Measurements from ENCODE around the gene OR2M7.
"Not testable (repeated sequence)": the region's sequence is repeated elsewhere in the genome, so short reads cannot be mapped to it uniquely, and the experiment has no call there.

Gene OR2M7

GRCh38 chr1:248324468-248324867 lies at the start of gene OR2M7:
TSS of gene OR2M7 (minus strand) at chr1:248324568. CDS start at chr1:248324568, 0 bp downstream.
- DNase-seq (ENCODE audit: low read depth), result no peak

GRCh38 chr1:248373761-248374160 lies 49.4 kb upstream of the OR2M7 start:
- no peak for DNase-seq (ENCODE audit: low read depth)

- no peak for DNase-seq (ENCODE audit: low read depth)
Measured at GRCh38 chr1:248372394-248372793, 48.0 kb upstream of the OR2M7 start.

GRCh38 chr1:248366609-248367008 lies 42.2 kb upstream of the OR2M7 start:
- DNase-seq (ENCODE audit: low read depth), result no peak

GRCh38 chr1:248361121-248361715 lies 36.9 kb upstream of the OR2M7 start, which contains the start of gene OR2T4:
TSS of gene OR2T4 (plus strand) at chr1:248361665. CDS start at chr1:248361665, 0 bp downstream.
- no peak for DNase-seq (ENCODE audit: low read depth)

- DNase-seq (ENCODE audit: low read depth), result no peak
Measured at GRCh38 chr1:248359415-248359814, 35.0 kb upstream of the OR2M7 start.

GRCh38 chr1:248348475-248348874 lies 24.1 kb upstream of the OR2M7 start, which contains the start of gene OR14C36:
TSS of gene OR14C36 (plus strand) at chr1:248348775. CDS start at chr1:248348775, 0 bp downstream.
- DNase-seq (ENCODE audit: low read depth), result no peak

GRCh38 chr1:248343451-248343850 lies 19.1 kb upstream of the OR2M7 start:
- DNase-seq (ENCODE audit: low read depth), result no peak

- DNase-seq (ENCODE audit: low read depth), result no peak
Measured at GRCh38 chr1:248316796-248317195, 7.6 kb downstream of the OR2M7 start.

GRCh38 chr1:248306740-248307139 lies 17.6 kb downstream of the OR2M7 start:
- DNase-seq (ENCODE audit: low read depth), result not testable (repeated sequence)

GRCh38 chr1:248306103-248306502 lies 18.3 kb downstream of the OR2M7 start:
- no peak for DNase-seq (ENCODE audit: low read depth)

GRCh38 chr1:248305672-248306071 lies 18.7 kb downstream of the OR2M7 start:
- not testable (repeated sequence) for DNase-seq (ENCODE audit: low read depth)

- no peak for DNase-seq (ENCODE audit: low read depth)
Measured at GRCh38 chr1:248303324-248303723, 21.0 kb downstream of the OR2M7 start, which contains the start of gene OR2T12. TSS of gene OR2T12 (minus strand) at chr1:248303424. CDS start at chr1:248295578, 7,846 bp downstream.

GRCh38 chr1:248288391-248288790 lies 36.0 kb downstream of the OR2M7 start:
- no peak for DNase-seq (ENCODE audit: low read depth)

GRCh38 chr1:248277876-248278275 lies 46.5 kb downstream of the OR2M7 start, which contains the start of gene OR2T33:
TSS of gene OR2T33 (minus strand) at chr1:248277976. CDS start at chr1:248273814, 4,162 bp downstream.
- DNase-seq (ENCODE audit: low read depth), result no peak

Data from non-pigmented ciliary epithelial cell (primary cell).